Colonic mucosa (tissue), 4 donors: ENCODE data around the gene ZC3H4. TPM values are rescaled to one million over a fixed set of nuclear protein-coding genes. Genes with fewer than 3 reads are reported as not detected.
A peak's percentile ranks its signal among the peaks of the same experiment; 100 is the strongest.

ENCODE experiments used
- DNase-seq: peaks from one replicate; pipeline ENCODE4 v3.0.0-alpha.2; 2020
- H3K27ac ChIP-seq: fragments of 200-600 bp; one replicate; pipeline ENCODE4 v1.8.0; 2021
- H3K27me3 ChIP-seq: fragments of 200-600 bp; one replicate; pipeline ENCODE4 v1.8.0; 2021
- H3K36me3 ChIP-seq: fragments of 200-600 bp; one replicate; pipeline ENCODE4 v1.8.0; 2021
- H3K4me1 ChIP-seq: fragments of 200-600 bp; one replicate; pipeline ENCODE4 v1.8.0; 2021; ENCODE audit warnings: mild to moderate bottlenecking
- H3K4me3 ChIP-seq: fragments of 200-600 bp; one replicate; pipeline ENCODE4 v1.8.0; 2021
- H3K9ac ChIP-seq, 2 donors: one replicate each; pipeline ENCODE4 v1.7.0; 2013; ENCODE audit warnings: control low read depth in 2 of 2, low read depth in 2 of 2, low read length in 2 of 2
- H3K9me3 ChIP-seq: fragments of 200-600 bp; one replicate; pipeline ENCODE4 v1.8.0; 2021
- intact Hi-C: fragments of 100-400 bp; cut with DNase I; formaldehyde crosslinking; loops from one replicate; pipeline ENCODE4 v1.14.1; 2022
- total RNA-seq, 2 donors: library from RNA; stranded (reverse); fragmentation: NEBNext Ultra II Directional in 1 of 2; extraction: Animal tissue kit (Norgen Biotek cat#: 25700) in 1 of 2; gene quantifications; one replicate each; pipeline ENCODE4 v1.2.1, GENCODE V29; 2021
- TF ChIP-seq, protein P1 (sequence below): fragments of 200-600 bp; IDR thresholded peaks from one replicate; pipeline ENCODE4 v1.8.0; 2022; ENCODE audit warnings: antibody characterized with exemption, mild to moderate bottlenecking
- donor health status: healthy.
- donor health status: DM: no; HTN: no; CAD: no.
- donor health status: DM: no; HTN: no; CAD: no.

The ZC3H4 gene
- total RNA-seq, 2 donors from 2014 or later: 27.2 to 62.2 TPM

- intact Hi-C loops: no loop called here
- no peaks in the 10 kb centered on the region for H3K4me1 ChIP-seq
- TF ChIP-seq, protein P1, sequence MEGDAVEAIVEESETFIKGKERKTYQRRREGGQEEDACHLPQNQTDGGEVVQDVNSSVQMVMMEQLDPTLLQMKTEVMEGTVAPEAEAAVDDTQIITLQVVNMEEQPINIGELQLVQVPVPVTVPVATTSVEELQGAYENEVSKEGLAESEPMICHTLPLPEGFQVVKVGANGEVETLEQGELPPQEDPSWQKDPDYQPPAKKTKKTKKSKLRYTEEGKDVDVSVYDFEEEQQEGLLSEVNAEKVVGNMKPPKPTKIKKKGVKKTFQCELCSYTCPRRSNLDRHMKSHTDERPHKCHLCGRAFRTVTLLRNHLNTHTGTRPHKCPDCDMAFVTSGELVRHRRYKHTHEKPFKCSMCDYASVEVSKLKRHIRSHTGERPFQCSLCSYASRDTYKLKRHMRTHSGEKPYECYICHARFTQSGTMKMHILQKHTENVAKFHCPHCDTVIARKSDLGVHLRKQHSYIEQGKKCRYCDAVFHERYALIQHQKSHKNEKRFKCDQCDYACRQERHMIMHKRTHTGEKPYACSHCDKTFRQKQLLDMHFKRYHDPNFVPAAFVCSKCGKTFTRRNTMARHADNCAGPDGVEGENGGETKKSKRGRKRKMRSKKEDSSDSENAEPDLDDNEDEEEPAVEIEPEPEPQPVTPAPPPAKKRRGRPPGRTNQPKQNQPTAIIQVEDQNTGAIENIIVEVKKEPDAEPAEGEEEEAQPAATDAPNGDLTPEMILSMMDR: no peak
- H3K9ac ChIP-seq: no peak overlapping the region
- no peaks in the 10 kb centered on the region for H3K36me3 ChIP-seq
- no peak overlapping the region for H3K4me3 ChIP-seq
- no peak for DNase-seq
- no peaks in the 10 kb centered on the region for H3K27me3 ChIP-seq
- no peaks in the 10 kb centered on the region for H3K9me3 ChIP-seq
- H3K27ac ChIP-seq: no peak overlapping the region
Observed at GRCh38 chr19:47040869-47041268, 72.7 kb downstream of the ZC3H4 start.

DNA sequence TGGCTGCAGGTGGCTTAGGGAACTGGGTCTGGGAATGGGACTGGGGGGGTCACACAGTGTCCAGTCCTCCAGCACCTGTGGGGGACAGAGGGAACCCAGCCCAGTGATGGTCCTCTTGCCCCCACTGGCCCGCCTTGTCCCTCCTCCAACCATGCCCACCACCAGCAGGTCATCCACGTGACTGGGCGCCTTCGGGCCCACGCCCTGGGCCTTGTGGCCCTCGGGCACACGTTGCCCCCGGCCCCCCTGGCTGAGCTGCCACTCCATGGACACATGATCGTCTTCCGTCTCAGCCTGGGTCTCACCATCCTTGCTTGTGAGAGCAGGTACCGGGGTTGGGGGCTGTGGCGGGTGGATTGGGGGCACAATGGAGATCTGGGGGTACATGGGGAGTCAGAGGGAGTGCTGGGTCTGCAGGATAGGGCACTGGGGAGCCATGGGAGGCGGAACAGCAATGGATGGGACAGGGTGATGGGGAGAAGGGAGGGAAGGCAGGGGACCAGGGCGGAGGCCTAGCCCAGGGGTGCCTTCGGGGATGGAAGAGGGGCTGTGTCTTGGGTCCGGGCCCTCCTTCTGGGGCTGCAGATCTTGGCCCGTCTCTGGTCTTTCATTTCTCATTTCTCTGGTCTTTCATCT, 74.2 kb downstream of the ZC3H4 start:
- Histone ChIP-seq H3K27me3 (no peaks in the 10 kb centered on the region), H3K36me3 (no peaks in the 10 kb centered on the region), H3K9ac (no peak overlapping the region), H3K4me1 (no peaks in the 10 kb centered on the region), H3K4me3 (no peak overlapping the region), H3K9me3 (no peaks in the 10 kb centered on the region), H3K27ac (no peak overlapping the region)
- TF ChIP-seq, protein P1: no peak
- no peak for DNase-seq
- intact Hi-C loops: loop anchor here (10.0 kb wide), 1 partner anchor 85 kb away; no protein-coding TSS in a partner anchor

DNA sequence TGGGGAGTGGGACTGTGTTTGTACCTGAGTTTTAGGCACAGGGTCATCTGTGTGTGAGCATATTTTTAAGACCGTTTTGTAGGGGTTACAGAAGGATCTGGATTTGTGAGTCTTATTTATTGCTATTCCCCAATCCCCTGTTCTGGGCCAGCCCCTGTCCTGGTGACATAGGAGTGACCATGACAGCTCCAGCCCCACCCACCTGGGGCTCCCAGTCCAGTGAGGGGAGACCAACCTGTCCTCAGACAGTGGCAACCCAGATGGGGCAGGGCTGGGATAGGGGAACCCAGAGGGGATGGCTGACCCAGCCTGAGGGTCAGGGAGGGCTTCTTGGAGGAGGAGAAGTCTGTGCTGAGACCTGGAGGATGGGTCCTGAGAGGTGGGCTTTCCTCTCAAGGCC, 75.8 kb downstream of the ZC3H4 start:
- H3K9ac ChIP-seq: no peak overlapping the region
- H3K9me3 ChIP-seq: no peaks in the 10 kb centered on the region
- no peaks in the 10 kb centered on the region for H3K4me1 ChIP-seq
- H3K4me3 ChIP-seq: no peak overlapping the region
- H3K27me3 ChIP-seq: no peaks in the 10 kb centered on the region
- DNase-seq: no peak
- H3K36me3 ChIP-seq: no peaks in the 10 kb centered on the region
- H3K27ac ChIP-seq: no peak overlapping the region
- TF ChIP-seq, protein P1: no peak
- intact Hi-C loops: loop anchor here (10.0 kb wide), 1 partner anchor 87 kb away; no protein-coding TSS in a partner anchor

DNA sequence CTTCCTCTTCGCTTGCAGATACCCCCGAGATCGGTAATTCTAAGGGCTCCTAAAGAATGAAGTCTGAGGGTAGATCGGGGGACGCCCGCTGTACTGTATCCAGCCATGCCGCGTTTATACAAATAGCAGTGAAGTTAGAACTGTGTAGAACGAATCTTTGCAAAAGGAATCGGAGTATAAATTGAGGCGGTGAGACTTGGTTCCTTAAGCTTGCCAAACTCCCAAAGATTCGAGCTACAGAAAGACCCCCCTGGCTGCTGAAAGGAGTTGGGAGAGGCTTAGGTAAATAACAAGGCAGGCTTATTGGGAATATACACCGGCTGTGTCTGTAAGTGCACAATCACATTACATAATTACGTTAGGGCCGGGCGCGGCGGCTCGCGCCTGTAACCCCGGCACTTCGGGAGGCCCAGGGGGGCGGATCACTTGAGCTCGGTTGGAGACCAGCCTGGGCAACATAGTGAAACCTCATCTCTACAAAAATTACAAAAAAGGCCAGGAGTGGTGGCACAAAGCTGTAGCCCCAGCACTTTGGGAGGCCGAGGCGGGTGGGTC, 77.4 kb downstream of the ZC3H4 start:
- peak overlapping the region; percentile 38 for H3K4me3 ChIP-seq
- no peaks in the 10 kb centered on the region for H3K36me3 ChIP-seq
- peak overlapping the region; percentile 36 to 77 for H3K9ac ChIP-seq
- no peaks in the 10 kb centered on the region for H3K27me3 ChIP-seq
- TF ChIP-seq, protein P1: peak; percentile 6
- H3K27ac ChIP-seq: peak overlapping the region; percentile 42
- intact Hi-C loops: loop anchor here (10.0 kb wide), 1 partner anchor 89 kb away; no protein-coding TSS in a partner anchor
- H3K4me1 ChIP-seq: no peaks in the 10 kb centered on the region
- DNase-seq: peak; percentile 78
- no peaks in the 10 kb centered on the region for H3K9me3 ChIP-seq

DNA sequence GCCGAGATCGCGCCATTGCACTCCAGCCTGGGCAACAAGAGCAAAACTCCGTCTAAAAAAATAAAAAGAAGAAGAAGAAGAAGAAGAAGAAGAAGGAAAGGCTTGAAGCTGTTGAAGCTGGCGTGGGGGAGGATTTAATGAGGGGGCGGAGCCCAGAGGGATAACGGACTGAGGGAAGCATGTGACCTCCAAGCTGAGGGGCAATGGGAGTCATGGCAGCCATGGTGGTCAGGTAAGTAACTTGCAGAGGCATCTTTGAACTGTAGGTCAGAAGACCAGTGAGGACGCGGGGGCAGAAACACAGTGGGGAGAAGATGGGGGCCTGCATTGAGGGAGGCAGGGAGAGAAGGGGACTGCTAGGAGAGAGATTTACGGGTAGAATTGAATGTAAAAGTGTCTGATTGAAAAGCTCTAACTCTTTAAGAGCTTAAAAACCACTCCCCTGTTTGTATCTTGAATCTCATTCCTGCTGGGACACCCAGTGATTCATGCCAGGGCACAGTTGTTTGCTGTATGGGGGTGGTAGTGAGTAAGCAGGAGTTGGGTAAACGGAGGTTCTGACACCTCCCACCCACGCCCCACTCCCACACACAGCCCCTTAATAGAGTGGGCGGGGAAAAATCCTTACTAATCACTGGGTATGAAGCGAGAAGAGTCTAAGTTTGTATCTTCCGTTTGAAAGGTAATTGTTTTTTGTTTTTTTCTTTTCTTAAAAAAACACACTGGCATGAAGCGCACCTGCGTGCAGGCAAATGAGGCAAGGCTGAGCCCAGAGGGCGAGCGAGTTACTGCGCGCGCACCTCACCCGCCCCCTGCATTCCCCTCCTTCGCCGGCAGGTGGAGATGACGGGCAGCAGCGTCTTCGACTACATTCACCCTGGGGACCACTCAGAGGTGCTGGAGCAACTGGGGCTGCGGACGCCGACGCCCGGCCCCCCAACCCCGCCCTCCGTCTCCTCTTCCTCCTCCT, 78.2 kb downstream of the ZC3H4 start:
- Histone ChIP-seq H3K36me3 (no peaks in the 10 kb centered on the region), H3K4me1 (no peaks in the 10 kb centered on the region)

More for the DNA sequence above, 78.2 kb downstream of the ZC3H4 start:
- Histone ChIP-seq H3K27ac (peak overlapping the region; percentile 42), H3K4me3 (peak overlapping the region; percentile 38), H3K9ac (peak overlapping the region in 1 of 2 donors; percentile 77), H3K27me3 (no peaks in the 10 kb centered on the region), H3K9me3 (no peaks in the 10 kb centered on the region)
- peak; percentile 96 for DNase-seq
- TF ChIP-seq, protein P1: peak; percentile 94
- intact Hi-C loops: loop anchor here (10.0 kb wide), 1 partner anchor 89 kb away; no protein-coding TSS in a partner anchor
